IMR-90 (cell line): ENCODE measurements around the gene TRIM38.

Experiments
- MAFK ChIP-seq: IDR thresholded peaks from 2 replicates; pipeline ENCODE4 v1.6.1; 2012; ENCODE audit warnings: low read depth, low read length, improper control_type of control experiment
- TF ChIP-seq, protein P1 (sequence below): conservative IDR thresholded peaks from 2 replicates; pipeline ENCODE4 v1.5.1; 2012; ENCODE audit warnings: mild to moderate bottlenecking, low read depth, low read length, improper control_type of control experiment
- TF ChIP-seq, protein P2 (sequence below): fragments of 150-350 bp; IDR thresholded peaks from 2 replicates; pipeline ENCODE4 v1.6.1; 2017; ENCODE audit warnings: mild to moderate bottlenecking, antibody characterized with exemption, low read length, low read depth

DNA sequence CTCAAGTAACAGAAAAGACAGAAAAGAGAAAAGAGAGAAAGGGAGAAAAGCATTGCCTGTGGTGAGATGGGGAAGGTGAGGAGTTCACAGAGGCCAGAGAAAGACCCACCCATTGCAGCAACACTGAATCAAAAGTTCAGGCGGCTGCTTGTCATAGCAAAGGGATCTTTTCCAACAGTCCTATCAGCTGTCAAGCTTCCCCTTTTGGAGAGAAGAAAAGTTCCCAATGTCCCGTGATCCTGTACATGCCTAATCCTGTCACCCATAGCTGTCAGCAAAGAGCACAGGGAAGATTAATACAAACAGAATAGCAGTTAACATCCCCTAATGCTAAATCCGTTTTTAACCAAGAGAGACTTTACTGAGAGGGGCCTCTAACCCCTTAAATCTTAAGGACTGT lies 8.9 kb upstream of the TRIM38 start:
- TF ChIP-seq, protein P1, sequence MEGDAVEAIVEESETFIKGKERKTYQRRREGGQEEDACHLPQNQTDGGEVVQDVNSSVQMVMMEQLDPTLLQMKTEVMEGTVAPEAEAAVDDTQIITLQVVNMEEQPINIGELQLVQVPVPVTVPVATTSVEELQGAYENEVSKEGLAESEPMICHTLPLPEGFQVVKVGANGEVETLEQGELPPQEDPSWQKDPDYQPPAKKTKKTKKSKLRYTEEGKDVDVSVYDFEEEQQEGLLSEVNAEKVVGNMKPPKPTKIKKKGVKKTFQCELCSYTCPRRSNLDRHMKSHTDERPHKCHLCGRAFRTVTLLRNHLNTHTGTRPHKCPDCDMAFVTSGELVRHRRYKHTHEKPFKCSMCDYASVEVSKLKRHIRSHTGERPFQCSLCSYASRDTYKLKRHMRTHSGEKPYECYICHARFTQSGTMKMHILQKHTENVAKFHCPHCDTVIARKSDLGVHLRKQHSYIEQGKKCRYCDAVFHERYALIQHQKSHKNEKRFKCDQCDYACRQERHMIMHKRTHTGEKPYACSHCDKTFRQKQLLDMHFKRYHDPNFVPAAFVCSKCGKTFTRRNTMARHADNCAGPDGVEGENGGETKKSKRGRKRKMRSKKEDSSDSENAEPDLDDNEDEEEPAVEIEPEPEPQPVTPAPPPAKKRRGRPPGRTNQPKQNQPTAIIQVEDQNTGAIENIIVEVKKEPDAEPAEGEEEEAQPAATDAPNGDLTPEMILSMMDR: no peak
- no peak for TF ChIP-seq MAFK
- TF ChIP-seq, protein P2, sequence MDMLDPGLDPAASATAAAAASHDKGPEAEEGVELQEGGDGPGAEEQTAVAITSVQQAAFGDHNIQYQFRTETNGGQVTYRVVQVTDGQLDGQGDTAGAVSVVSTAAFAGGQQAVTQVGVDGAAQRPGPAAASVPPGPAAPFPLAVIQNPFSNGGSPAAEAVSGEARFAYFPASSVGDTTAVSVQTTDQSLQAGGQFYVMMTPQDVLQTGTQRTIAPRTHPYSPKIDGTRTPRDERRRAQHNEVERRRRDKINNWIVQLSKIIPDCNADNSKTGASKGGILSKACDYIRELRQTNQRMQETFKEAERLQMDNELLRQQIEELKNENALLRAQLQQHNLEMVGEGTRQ: no peak
